Breast epithelium (tissue), 4 donors: ENCODE measurements around the gene SCT. TPM values are rescaled to one million over a fixed set of nuclear protein-coding genes. Genes with fewer than 3 reads are reported as not detected.
"Not testable (repeated sequence)": the region's sequence is repeated elsewhere in the genome, so short reads cannot be mapped to it uniquely, and the experiment has no call there.

Experiments used
- DNase-seq, 2 donors: peaks; one replicate each; pipeline ENCODE4 v3.0.0-alpha.2; 2019; ENCODE audit warnings: low spot score in 2 of 2
- H3K27ac ChIP-seq, 2 donors: fragments of 200-600 bp; sonication (generic) in 1 of 2; one replicate each; pipeline ENCODE4 v1.5.1; 2016 to 2019; ENCODE audit warnings: mild to moderate bottlenecking in 1 of 2
- H3K27me3 ChIP-seq, 2 donors: fragments of 200-600 bp; sonication (generic) in 1 of 2; one replicate each; pipeline versions ENCODE4 v1.5.1 to v1.6.0; 2017 to 2019; ENCODE audit warnings: control low read depth in 1 of 2, mild to moderate bottlenecking in 1 of 2
- H3K36me3 ChIP-seq: fragments of 200-600 bp; one replicate; pipeline ENCODE4 v1.5.1; 2019
- H3K4me1 ChIP-seq, 2 donors: fragments of 200-600 bp; sonication (generic); one replicate each; pipeline ENCODE4 v1.5.1; 2016 to 2019; ENCODE audit warnings: control low read depth in 1 of 2
- H3K4me3 ChIP-seq, 3 donors: fragments of 200-600 bp; sonication (generic); 1 replicate in 2 of 3; 2 replicates in 1 of 3; pipeline ENCODE4 v1.5.1; 2016 to 2019; ENCODE audit warnings: mild to moderate bottlenecking in 3 of 3, moderate library complexity in 2 of 3
- H3K9me3 ChIP-seq, 2 donors: fragments of 200-600 bp; sonication (generic) in 1 of 2; one replicate each; pipeline ENCODE4 v1.5.1; 2016 to 2019; ENCODE audit warnings: control low read depth in 1 of 2
- CTCF ChIP-seq, 3 donors: fragments of 450-650 bp; IDR thresholded peaks; one replicate each; pipeline ENCODE4 v1.5.1; 2016 to 2017; ENCODE audit warnings: antibody characterized with exemption in 3 of 3, mild to moderate bottlenecking in 3 of 3, moderate library complexity in 3 of 3
- POLR2A ChIP-seq: fragments of 450-650 bp; IDR thresholded peaks from one replicate; pipeline ENCODE4 v1.6.1; 2016; ENCODE audit warnings: antibody characterized with exemption, mild to moderate bottlenecking, moderate library complexity
- POLR2AphosphoS5 ChIP-seq, 3 donors: sonication (generic); formaldehyde crosslinking; IDR thresholded peaks; one replicate each; pipeline ENCODE4 v1.6.1; 2017; ENCODE audit warnings: antibody characterized with exemption in 3 of 3
- intact Hi-C: fragments of 100-400 bp; cut with DNase I; formaldehyde crosslinking; loops from one replicate; pipeline ENCODE4 v1.15.1; 2023; ENCODE audit warnings: low total_unique reads
- total RNA-seq, 3 donors: library from RNA; depleted of rRNA; stranded (reverse); fragments of >200 nt; gene quantifications; one replicate each; pipeline ENCODE4 v1.1.0, GENCODE V29; 2016

The SCT gene
- total RNA-seq, 3 donors from 2014 or later, result not detected

GRCh38 chr11:656866-657265, 29.9 kb upstream of the SCT start:
- no peak for TF ChIP-seq POLR2AphosphoS5 (IDR thresholded peaks at IDR 0.05)
- no peak for TF ChIP-seq CTCF (IDR thresholded peaks at IDR 0.05)
- TF ChIP-seq POLR2A, result no peak
- Histone ChIP-seq H3K4me1 (no peaks in the 10 kb centered on the region), H3K9me3 (no peaks in the 10 kb centered on the region), H3K36me3 (no peaks in the 10 kb centered on the region), H3K4me3 (no peak overlapping the region), H3K27me3 (no peaks in the 10 kb centered on the region), H3K27ac (no peak overlapping the region)
- intact Hi-C loops, result no loop called here
- no peak for DNase-seq

- TF ChIP-seq POLR2A (no peak), CTCF (IDR thresholded peaks at IDR 0.05) (no peak)
- H3K36me3 ChIP-seq, result no peaks in the 10 kb centered on the region
- H3K9me3 ChIP-seq, result no peaks in the 10 kb centered on the region
- no peak overlapping the region for H3K27ac ChIP-seq
- H3K27me3 ChIP-seq, result no peaks in the 10 kb centered on the region
- intact Hi-C loops, result no loop called here
- H3K4me3 ChIP-seq, result no peak overlapping the region
- DNase-seq, result no peak
- H3K4me1 ChIP-seq, result no peaks in the 10 kb centered on the region
Measured at GRCh38 chr11:656426-656825, 29.4 kb upstream of the SCT start.

GRCh38 chr11:655036-655726, 28.2 kb upstream of the SCT start:
- Histone ChIP-seq H3K27me3 (no peaks in the 10 kb centered on the region), H3K4me1 (no peaks in the 10 kb centered on the region), H3K36me3 (no peaks in the 10 kb centered on the region), H3K27ac (no peak overlapping the region), H3K4me3 (no peak overlapping the region), H3K9me3 (no peaks in the 10 kb centered on the region)
- DNase-seq, result no peak
- TF ChIP-seq POLR2A (no peak), POLR2AphosphoS5 (IDR thresholded peaks at IDR 0.05) (no peak), CTCF (IDR thresholded peaks at IDR 0.05) (no peak)
- intact Hi-C loops, result no loop called here

- H3K9me3 ChIP-seq, H3K4me1 ChIP-seq, H3K36me3 ChIP-seq, H3K27me3 ChIP-seq, H3K4me3 ChIP-seq, DNase-seq, intact Hi-C loops, H3K27ac ChIP-seq: not testable (repeated sequence)
Measured at GRCh38 chr11:654444-654843, 27.5 kb upstream of the SCT start.

- Histone ChIP-seq H3K27me3 (no peaks in the 10 kb centered on the region), H3K9me3 (no peaks in the 10 kb centered on the region), H3K4me3 (no peak overlapping the region), H3K4me1 (no peaks in the 10 kb centered on the region), H3K36me3 (no peaks in the 10 kb centered on the region), H3K27ac (no peak overlapping the region)
- no peak for DNase-seq
- no peak for TF ChIP-seq POLR2A
- TF ChIP-seq CTCF (IDR thresholded peaks at IDR 0.05), result no peak
- no peak for TF ChIP-seq POLR2AphosphoS5 (IDR thresholded peaks at IDR 0.05)
- intact Hi-C loops, result no loop called here
Measured at GRCh38 chr11:653837-654236, 26.9 kb upstream of the SCT start.

- H3K9me3 ChIP-seq, H3K4me3 ChIP-seq, H3K36me3 ChIP-seq, H3K27ac ChIP-seq, DNase-seq, H3K27me3 ChIP-seq, H3K4me1 ChIP-seq, intact Hi-C loops: not testable (repeated sequence)
Measured at GRCh38 chr11:653136-653535, 26.2 kb upstream of the SCT start.
